Measurements from ENCODE around the gene NOTCH1.

Gene NOTCH1

GRCh38 chr9:136455043-136456002, 90.5 kb downstream of the NOTCH1 start:
- H3K27ac Mint-ChIP-seq: peak overlapping the region; percentile 84
- H3K36me3 Mint-ChIP-seq (ENCODE audit: low read depth): peaks cover 73% of the 10 kb centered on the region
- H3K4me1 Mint-ChIP-seq: no peaks in the 10 kb centered on the region
- H3K4me3 Mint-ChIP-seq: no peak overlapping the region
- DNase-seq: no peak
- no peak for TF ChIP-seq CTCF (IDR thresholded peaks at IDR 0.05)
- H3K27me3 Mint-ChIP-seq (ENCODE audit: low read depth, poor library complexity): no peaks in the 10 kb centered on the region
- no peaks in the 10 kb centered on the region for H3K9me3 Mint-ChIP-seq

GRCh38 chr9:136454026-136454796, 91.6 kb downstream of the NOTCH1 start:
- no peak for TF ChIP-seq CTCF (IDR thresholded peaks at IDR 0.05)
- Mint-ChIP-seq H3K4me3 (no peak overlapping the region), H3K27ac (peak overlapping the region; percentile 84), H3K9me3 (no peaks in the 10 kb centered on the region), H3K4me1 (no peaks in the 10 kb centered on the region), H3K36me3 (ENCODE audit: low read depth) (peaks cover 71% of the 10 kb centered on the region), H3K27me3 (ENCODE audit: low read depth, poor library complexity) (no peaks in the 10 kb centered on the region)
- no peak for DNase-seq

GRCh38 chr9:136453326-136453725, 92.5 kb downstream of the NOTCH1 start:
- no peaks in the 10 kb centered on the region for H3K9me3 Mint-ChIP-seq
- no peak overlapping the region for H3K27ac Mint-ChIP-seq
- no peaks in the 10 kb centered on the region for H3K4me1 Mint-ChIP-seq
- TF ChIP-seq CTCF (IDR thresholded peaks at IDR 0.05): no peak
- H3K27me3 Mint-ChIP-seq (ENCODE audit: low read depth, poor library complexity): no peaks in the 10 kb centered on the region
- no peak overlapping the region for H3K4me3 Mint-ChIP-seq
- H3K36me3 Mint-ChIP-seq (ENCODE audit: low read depth): peaks cover 68% of the 10 kb centered on the region
- DNase-seq: no peak

- no peak for TF ChIP-seq CTCF (IDR thresholded peaks at IDR 0.05)
- H3K27me3 Mint-ChIP-seq (ENCODE audit: low read depth, poor library complexity): no peaks in the 10 kb centered on the region
- peak overlapping the region; percentile 22 for H3K27ac Mint-ChIP-seq
- no peak overlapping the region for H3K4me3 Mint-ChIP-seq
- no peaks in the 10 kb centered on the region for H3K4me1 Mint-ChIP-seq
- no peaks in the 10 kb centered on the region for H3K9me3 Mint-ChIP-seq
- peaks cover 71% of the 10 kb centered on the region for H3K36me3 Mint-ChIP-seq (ENCODE audit: low read depth)
- DNase-seq: no peak
These were observed 94.5 kb downstream of the NOTCH1 start for GRCh38 chr9:136451221-136451877.

- TF ChIP-seq CTCF (IDR thresholded peaks at IDR 0.05): no peak
- H3K27ac Mint-ChIP-seq: peak overlapping the region; percentile 79
- DNase-seq: no peak
- H3K36me3 Mint-ChIP-seq (ENCODE audit: low read depth): peaks cover 65% of the 10 kb centered on the region
- H3K4me3 Mint-ChIP-seq: no peak overlapping the region
- no peaks in the 10 kb centered on the region for H3K9me3 Mint-ChIP-seq
- no peaks in the 10 kb centered on the region for H3K4me1 Mint-ChIP-seq
- no peaks in the 10 kb centered on the region for H3K27me3 Mint-ChIP-seq (ENCODE audit: low read depth, poor library complexity)
These were observed 97.2 kb downstream of the NOTCH1 start for GRCh38 chr9:136448655-136449054.

Measured in nephron progenitor cell (in vitro differentiated cells).